Erythroblast (primary cell): ENCODE results near the gene PLEKHG5.
"Not testable (repeated sequence)": the region's sequence is repeated elsewhere in the genome, so short reads cannot be mapped to it uniquely, and the experiment has no call there.

ENCODE experiments used
- DNase-seq, 2 experiments: peaks; one replicate each; lab custom pipeline; 2025; lab: John Stamatoyannopoulos, UW
- GATA1 ChIP-seq: IDR thresholded peaks from 2 replicates; pipeline ENCODE4 v1.6.1; 2011; ENCODE audit warnings: low read depth, mild to moderate bottlenecking, control low read depth, low read length, moderate library complexity
- POLR2A ChIP-seq: IDR thresholded peaks from 2 replicates; pipeline ENCODE4 v1.6.1; 2011; ENCODE audit warnings: mild to moderate bottlenecking, low read length

Gene PLEKHG5

GRCh38 chr1:6495540-6496364, 4.3 kb upstream of the PLEKHG5 start:
- no peak for DNase-seq
- TF ChIP-seq GATA1 = no peak
- TF ChIP-seq POLR2A = no peak

GRCh38 chr1:6495041-6495441, 3.6 kb upstream of the PLEKHG5 start:
- DNase-seq = no peak
- no peak for TF ChIP-seq POLR2A
- no peak for TF ChIP-seq GATA1

- DNase-seq = no peak
- TF ChIP-seq GATA1 (no peak), POLR2A (no peak)
These were observed 3.2 kb upstream of the PLEKHG5 start for GRCh38 chr1:6494627-6495026.

- not testable (repeated sequence) for DNase-seq
These were observed 2.4 kb upstream of the PLEKHG5 start for GRCh38 chr1:6493834-6494223.

GRCh38 chr1:6491966-6492365, 499 bp upstream of the PLEKHG5 start:
- TF ChIP-seq GATA1 = no peak
- no peak for TF ChIP-seq POLR2A
- no peak for DNase-seq

- TF ChIP-seq POLR2A = no peak
- DNase-seq = no peak
These were observed 402 bp downstream of the PLEKHG5 start for GRCh38 chr1:6491081-6491449.

GRCh38 chr1:6490181-6491080, 1.0 kb downstream of the PLEKHG5 start:
- DNase-seq = peak; percentile 34 to 44
- no peak for TF ChIP-seq POLR2A
- TF ChIP-seq GATA1 = no peak

- peak; percentile 65 to 83 for DNase-seq
- TF ChIP-seq POLR2A = no peak
- TF ChIP-seq GATA1 = no peak
These were observed 1.7 kb downstream of the PLEKHG5 start for GRCh38 chr1:6489799-6490180.

- no peak for TF ChIP-seq GATA1
- no peak for TF ChIP-seq POLR2A
- no peak for DNase-seq
These were observed 2.1 kb downstream of the PLEKHG5 start for GRCh38 chr1:6489383-6489765.

- TF ChIP-seq POLR2A (no peak), GATA1 (no peak)
- no peak for DNase-seq
These were observed 2.7 kb downstream of the PLEKHG5 start for GRCh38 chr1:6488602-6489382.

- TF ChIP-seq GATA1 (no peak), POLR2A (no peak)
- no peak for DNase-seq
These were observed 3.5 kb downstream of the PLEKHG5 start for GRCh38 chr1:6487804-6488484.

- DNase-seq = peak; percentile 75 to 88
- TF ChIP-seq GATA1 (no peak), POLR2A (no peak)
These were observed 4.9 kb downstream of the PLEKHG5 start for GRCh38 chr1:6486433-6487011.

- no peak for DNase-seq
- TF ChIP-seq POLR2A (no peak), GATA1 (no peak)
These were observed 6.0 kb downstream of the PLEKHG5 start for GRCh38 chr1:6485168-6486101.
